ENCODE results near the gene SRGAP2B.
A peak's percentile ranks its signal among the peaks of the same experiment; 100 is the strongest.
"Not testable (repeated sequence)": the region's sequence is repeated elsewhere in the genome, so short reads cannot be mapped to it uniquely, and the experiment has no call there.

SRGAP2B gene

GRCh38 chr1:145000743-145001326, 94.3 kb downstream of the SRGAP2B start:
- DNase-seq; H3K27me3 ChIP-seq (replicated peaks in 2 of 5; ENCODE audit: control insufficient read depth in 4 of 5, insufficient read depth in 5 of 5, low read length in 4 of 5); H3K9me3 ChIP-seq (ENCODE audit: control extremely low read depth in 1 of 5, control insufficient read depth in 4 of 5, insufficient read depth in 2 of 5, low read depth in 1 of 5, low read length in 4 of 5); H3K4me3 ChIP-seq (ENCODE audit: control insufficient read depth in 1 of 7, extremely low read depth in 1 of 7, insufficient read depth in 4 of 7, low read depth in 2 of 7, low read length in 6 of 7); H3K4me1 ChIP-seq (ENCODE audit: control extremely low read depth in 1 of 4, control insufficient read depth in 4 of 4, insufficient read depth in 4 of 4, low read length in 3 of 4); POLR2A ChIA-PET; CTCF ChIA-PET; H3K27ac ChIP-seq (ENCODE audit: insufficient read depth in 1 of 2, low read depth in 1 of 2, low read length in 2 of 2, poor library complexity in 1 of 2, severe bottlenecking in 2 of 2); H3K36me3 ChIP-seq (ENCODE audit: control insufficient read depth in 4 of 4, insufficient read depth in 4 of 4, low read length in 3 of 4): not testable (repeated sequence)
- no CpG with 5 or more reads among the region's 4 CpGs for WGBS (ENCODE audit: insufficient coverage)

GRCh38 chr1:145000074-145000742, 94.9 kb downstream of the SRGAP2B start:
- H3K4me1 ChIP-seq (ENCODE audit: control extremely low read depth in 1 of 4, control insufficient read depth in 4 of 4, insufficient read depth in 4 of 4, low read length in 3 of 4); H3K27me3 ChIP-seq (replicated peaks in 2 of 5; ENCODE audit: control insufficient read depth in 4 of 5, insufficient read depth in 5 of 5, low read length in 4 of 5); H3K9me3 ChIP-seq (ENCODE audit: control extremely low read depth in 1 of 5, control insufficient read depth in 4 of 5, insufficient read depth in 2 of 5, low read depth in 1 of 5, low read length in 4 of 5); POLR2A ChIA-PET; H3K4me3 ChIP-seq (ENCODE audit: control insufficient read depth in 1 of 7, extremely low read depth in 1 of 7, insufficient read depth in 4 of 7, low read depth in 2 of 7, low read length in 6 of 7); DNase-seq; CTCF ChIA-PET; H3K27ac ChIP-seq (ENCODE audit: insufficient read depth in 1 of 2, low read depth in 1 of 2, low read length in 2 of 2, poor library complexity in 1 of 2, severe bottlenecking in 2 of 2); H3K36me3 ChIP-seq (ENCODE audit: control insufficient read depth in 4 of 4, insufficient read depth in 4 of 4, low read length in 3 of 4): not testable (repeated sequence)
- WGBS (ENCODE audit: insufficient coverage): no CpG with 5 or more reads among the region's 5 CpGs

DNA sequence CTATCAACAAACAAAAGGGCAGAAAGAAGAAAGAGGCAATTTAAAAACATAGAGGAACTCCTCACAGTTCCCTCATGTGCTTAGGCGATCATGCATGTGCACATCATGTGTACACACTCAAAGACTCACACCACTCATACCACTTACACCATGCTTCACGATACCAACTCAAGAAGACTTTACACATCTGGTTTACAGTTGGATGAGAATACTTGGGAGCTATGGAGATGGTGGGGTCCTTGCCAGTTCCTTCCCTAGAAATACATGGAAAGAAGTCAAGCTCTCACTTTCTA, 96.2 kb downstream of the SRGAP2B start:
- H3K9me3 ChIP-seq (ENCODE audit: control extremely low read depth in 1 of 5, control insufficient read depth in 4 of 5, insufficient read depth in 2 of 5, low read depth in 1 of 5, low read length in 4 of 5); DNase-seq; CTCF ChIA-PET; H3K27ac ChIP-seq (ENCODE audit: insufficient read depth in 1 of 2, low read depth in 1 of 2, low read length in 2 of 2, poor library complexity in 1 of 2, severe bottlenecking in 2 of 2); H3K4me1 ChIP-seq (ENCODE audit: control extremely low read depth in 1 of 4, control insufficient read depth in 4 of 4, insufficient read depth in 4 of 4, low read length in 3 of 4); POLR2A ChIA-PET; H3K4me3 ChIP-seq (ENCODE audit: control insufficient read depth in 1 of 7, extremely low read depth in 1 of 7, insufficient read depth in 4 of 7, low read depth in 2 of 7, low read length in 6 of 7); H3K36me3 ChIP-seq (ENCODE audit: control insufficient read depth in 4 of 4, insufficient read depth in 4 of 4, low read length in 3 of 4); H3K27me3 ChIP-seq (replicated peaks in 2 of 5; ENCODE audit: control insufficient read depth in 4 of 5, insufficient read depth in 5 of 5, low read length in 4 of 5): not testable (repeated sequence)
- no CpG with 5 or more reads among the region's 2 CpGs for WGBS (ENCODE audit: insufficient coverage)

DNA sequence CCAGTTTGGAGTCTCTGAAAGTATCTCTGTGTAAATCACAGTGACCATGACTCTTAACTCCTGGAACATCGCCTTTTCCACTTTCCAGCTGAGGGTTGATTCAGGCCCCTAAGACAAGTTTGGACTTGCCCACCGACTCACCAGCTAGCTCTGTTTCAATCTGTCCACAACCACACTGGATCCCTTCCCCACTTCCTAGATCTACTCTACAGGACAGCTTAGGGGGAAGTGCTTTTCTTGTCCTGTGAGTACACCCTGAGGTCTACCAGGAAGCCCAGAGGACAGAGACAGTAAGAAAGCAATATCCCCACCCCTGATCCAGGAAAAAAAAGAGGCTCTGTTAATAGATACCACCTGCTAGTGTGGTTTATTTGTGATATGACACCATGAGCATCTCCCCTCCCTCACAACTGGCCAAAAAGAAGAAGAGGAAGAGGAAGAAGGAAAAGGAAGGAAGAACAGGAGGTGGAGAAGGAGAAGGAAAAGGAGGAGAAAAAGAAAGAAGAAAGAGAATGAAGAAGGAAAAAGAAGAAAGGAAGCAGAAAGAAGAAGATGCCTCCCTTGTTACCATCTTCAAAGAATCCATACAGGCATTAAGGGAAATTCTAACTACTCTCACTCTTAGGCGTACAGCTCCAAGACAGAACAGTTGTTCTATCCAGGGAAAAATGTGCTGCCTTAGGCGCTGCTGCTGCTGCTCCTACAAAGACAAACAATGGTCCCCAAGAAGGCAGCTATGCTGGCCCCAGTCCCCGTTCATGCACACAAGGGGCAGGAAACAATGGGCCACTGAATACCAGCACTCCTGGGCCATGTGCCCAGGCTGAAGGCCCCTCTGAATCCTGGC, 96.8 kb downstream of the SRGAP2B start:
- WGBS (ENCODE audit: insufficient coverage): 100% methylated on average over 1 of the region's 5 CpGs
- H3K4me3 ChIP-seq (ENCODE audit: control insufficient read depth in 1 of 7, extremely low read depth in 1 of 7, insufficient read depth in 4 of 7, low read depth in 2 of 7, low read length in 6 of 7); H3K27ac ChIP-seq (ENCODE audit: insufficient read depth in 1 of 2, low read depth in 1 of 2, low read length in 2 of 2, poor library complexity in 1 of 2, severe bottlenecking in 2 of 2); H3K9me3 ChIP-seq (ENCODE audit: control extremely low read depth in 1 of 5, control insufficient read depth in 4 of 5, insufficient read depth in 2 of 5, low read depth in 1 of 5, low read length in 4 of 5); H3K36me3 ChIP-seq (ENCODE audit: control insufficient read depth in 4 of 4, insufficient read depth in 4 of 4, low read length in 3 of 4); H3K4me1 ChIP-seq (ENCODE audit: control extremely low read depth in 1 of 4, control insufficient read depth in 4 of 4, insufficient read depth in 4 of 4, low read length in 3 of 4); DNase-seq; CTCF ChIA-PET; POLR2A ChIA-PET; H3K27me3 ChIP-seq (replicated peaks in 2 of 5; ENCODE audit: control insufficient read depth in 4 of 5, insufficient read depth in 5 of 5, low read length in 4 of 5): not testable (repeated sequence)

DNA sequence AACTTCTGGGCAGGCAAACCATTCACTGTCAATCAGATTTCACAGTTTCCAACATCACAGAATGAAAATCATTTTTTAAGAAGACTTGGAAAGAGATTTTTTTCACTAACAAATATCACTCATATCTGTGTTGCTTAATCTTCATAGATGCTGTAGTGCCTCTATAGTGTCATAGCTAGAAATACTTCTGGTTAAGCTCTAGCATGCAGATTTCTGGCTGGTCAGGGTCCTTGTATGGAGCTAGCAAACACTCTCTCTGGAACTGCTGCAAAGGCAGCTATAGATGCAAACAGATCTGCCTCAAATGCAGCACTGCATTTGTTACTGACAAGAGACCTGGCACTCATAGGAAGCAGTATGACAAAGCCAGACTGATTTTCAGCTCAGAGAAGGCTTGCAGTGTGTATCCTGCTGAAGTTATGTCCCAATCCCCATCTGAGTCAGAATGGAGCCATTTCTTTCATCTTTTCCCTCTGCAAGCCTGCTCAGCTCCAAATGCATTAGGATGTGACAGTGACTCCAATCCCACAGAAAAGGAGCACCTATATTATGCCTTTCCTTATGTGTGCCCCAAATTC, 99.2 kb downstream of the SRGAP2B start:
- H3K27ac ChIP-seq (ENCODE audit: insufficient read depth in 1 of 2, low read depth in 1 of 2, low read length in 2 of 2, poor library complexity in 1 of 2, severe bottlenecking in 2 of 2); H3K9me3 ChIP-seq (ENCODE audit: control extremely low read depth in 1 of 5, control insufficient read depth in 4 of 5, insufficient read depth in 2 of 5, low read depth in 1 of 5, low read length in 4 of 5); H3K4me1 ChIP-seq (ENCODE audit: control extremely low read depth in 1 of 4, control insufficient read depth in 4 of 4, insufficient read depth in 4 of 4, low read length in 3 of 4); POLR2A ChIA-PET; H3K36me3 ChIP-seq (ENCODE audit: control insufficient read depth in 4 of 4, insufficient read depth in 4 of 4, low read length in 3 of 4); H3K27me3 ChIP-seq (replicated peaks in 2 of 5; ENCODE audit: control insufficient read depth in 4 of 5, insufficient read depth in 5 of 5, low read length in 4 of 5); DNase-seq; H3K4me3 ChIP-seq (ENCODE audit: control insufficient read depth in 1 of 7, extremely low read depth in 1 of 7, insufficient read depth in 4 of 7, low read depth in 2 of 7, low read length in 6 of 7); CTCF ChIA-PET: not testable (repeated sequence)

GRCh38 chr1:144992915-144993314, 102.2 kb downstream of the SRGAP2B start:
- H3K36me3 ChIP-seq (ENCODE audit: control insufficient read depth in 4 of 4, insufficient read depth in 4 of 4, low read length in 3 of 4); H3K4me3 ChIP-seq (ENCODE audit: control insufficient read depth in 1 of 7, extremely low read depth in 1 of 7, insufficient read depth in 4 of 7, low read depth in 2 of 7, low read length in 6 of 7); POLR2A ChIA-PET; H3K27ac ChIP-seq (ENCODE audit: insufficient read depth in 1 of 2, low read depth in 1 of 2, low read length in 2 of 2, poor library complexity in 1 of 2, severe bottlenecking in 2 of 2); H3K27me3 ChIP-seq (replicated peaks in 2 of 5; ENCODE audit: control insufficient read depth in 4 of 5, insufficient read depth in 5 of 5, low read length in 4 of 5); H3K4me1 ChIP-seq (ENCODE audit: control extremely low read depth in 1 of 4, control insufficient read depth in 4 of 4, insufficient read depth in 4 of 4, low read length in 3 of 4); CTCF ChIA-PET; H3K9me3 ChIP-seq (ENCODE audit: control extremely low read depth in 1 of 5, control insufficient read depth in 4 of 5, insufficient read depth in 2 of 5, low read depth in 1 of 5, low read length in 4 of 5): not testable (repeated sequence)
- DNase-seq: peak in 2 of 3 donors; percentile 0
- WGBS (ENCODE audit: insufficient coverage): no CpG with 5 or more reads among the region's 1 CpG

DNA sequence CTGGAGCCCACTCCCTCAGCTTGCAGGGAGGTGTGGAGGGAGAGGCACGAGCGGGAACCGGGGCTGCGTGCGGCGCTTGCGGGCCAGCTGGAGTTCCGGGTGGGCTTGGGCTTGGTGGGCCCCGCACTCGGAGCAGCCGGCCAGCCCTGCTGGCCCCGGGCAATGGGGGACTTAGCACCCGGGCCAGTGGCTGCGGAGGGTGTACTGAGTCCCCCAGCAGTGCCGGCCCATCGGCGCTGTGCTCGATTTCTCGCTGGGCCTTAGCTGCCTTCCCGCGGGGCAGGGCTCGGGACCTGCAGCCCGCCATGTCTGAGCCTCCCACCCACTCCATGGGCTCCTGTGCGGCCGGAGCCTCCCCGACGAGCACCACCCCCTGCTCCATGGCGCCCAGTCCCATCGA, 104.5 kb downstream of the SRGAP2B start:
- CTCF ChIA-PET: not testable (repeated sequence)
- WGBS (ENCODE audit: insufficient coverage): no CpG with 5 or more reads among the region's 29 CpGs

More for the DNA sequence above, 104.5 kb downstream of the SRGAP2B start:
- H3K4me3 ChIP-seq (ENCODE audit: control insufficient read depth in 1 of 7, extremely low read depth in 1 of 7, insufficient read depth in 4 of 7, low read depth in 2 of 7, low read length in 6 of 7); H3K27me3 ChIP-seq (replicated peaks in 2 of 5; ENCODE audit: control insufficient read depth in 4 of 5, insufficient read depth in 5 of 5, low read length in 4 of 5); H3K9me3 ChIP-seq (ENCODE audit: control extremely low read depth in 1 of 5, control insufficient read depth in 4 of 5, insufficient read depth in 2 of 5, low read depth in 1 of 5, low read length in 4 of 5); H3K36me3 ChIP-seq (ENCODE audit: control insufficient read depth in 4 of 4, insufficient read depth in 4 of 4, low read length in 3 of 4); H3K4me1 ChIP-seq (ENCODE audit: control extremely low read depth in 1 of 4, control insufficient read depth in 4 of 4, insufficient read depth in 4 of 4, low read length in 3 of 4); DNase-seq; H3K27ac ChIP-seq (ENCODE audit: insufficient read depth in 1 of 2, low read depth in 1 of 2, low read length in 2 of 2, poor library complexity in 1 of 2, severe bottlenecking in 2 of 2); POLR2A ChIA-PET: not testable (repeated sequence)
